H1 (cell line): ENCODE results near the gene ADARB2. TPM values are rescaled to one million over a fixed set of nuclear protein-coding genes. Genes with fewer than 3 reads are reported as not detected.

Source experiments
- TEAD4 ChIP-seq: IDR thresholded peaks from 2 replicates; pipeline ENCODE4 v1.6.1; 2012; ENCODE audit warnings: low read depth, low read length, inconsistent platforms, mixed read lengths
- polyA plus RNA-seq, 7 experiments: library from polyadenylated mRNA; depleted of rRNA in 3 of 7; stranded (reverse) in 5 of 7; unstranded in 2 of 7; fragments of >200 nt in 5 of 7; fragments of 200-250 nt in 2 of 7; gene quantifications; 1 replicate in 5 of 7; 2 replicates in 1 of 7; 4 replicates in 1 of 7; pipeline versions ENCODE4 v1.2.1 to v1.2.3, GENCODE V29; 2011 to 2013; ENCODE audit warnings: missing spikeins in 2 of 7, mixed read lengths in 2 of 7
- total RNA-seq: library from RNA; stranded (reverse); fragmentation: NEBNext Ultra II Directional; extraction: Animal tissue kit (Norgen Biotek cat#: 25700); gene quantifications from 2 replicates; pipeline ENCODE4 v1.2.1, GENCODE V29; 2021

ADARB2 gene
- total and polyA plus RNA-seq, 2 of the 8 experiments (the other 6 are each of a cell fraction or from before 2014, with no cell fraction given): 2.2 to 2.8 TPM

DNA sequence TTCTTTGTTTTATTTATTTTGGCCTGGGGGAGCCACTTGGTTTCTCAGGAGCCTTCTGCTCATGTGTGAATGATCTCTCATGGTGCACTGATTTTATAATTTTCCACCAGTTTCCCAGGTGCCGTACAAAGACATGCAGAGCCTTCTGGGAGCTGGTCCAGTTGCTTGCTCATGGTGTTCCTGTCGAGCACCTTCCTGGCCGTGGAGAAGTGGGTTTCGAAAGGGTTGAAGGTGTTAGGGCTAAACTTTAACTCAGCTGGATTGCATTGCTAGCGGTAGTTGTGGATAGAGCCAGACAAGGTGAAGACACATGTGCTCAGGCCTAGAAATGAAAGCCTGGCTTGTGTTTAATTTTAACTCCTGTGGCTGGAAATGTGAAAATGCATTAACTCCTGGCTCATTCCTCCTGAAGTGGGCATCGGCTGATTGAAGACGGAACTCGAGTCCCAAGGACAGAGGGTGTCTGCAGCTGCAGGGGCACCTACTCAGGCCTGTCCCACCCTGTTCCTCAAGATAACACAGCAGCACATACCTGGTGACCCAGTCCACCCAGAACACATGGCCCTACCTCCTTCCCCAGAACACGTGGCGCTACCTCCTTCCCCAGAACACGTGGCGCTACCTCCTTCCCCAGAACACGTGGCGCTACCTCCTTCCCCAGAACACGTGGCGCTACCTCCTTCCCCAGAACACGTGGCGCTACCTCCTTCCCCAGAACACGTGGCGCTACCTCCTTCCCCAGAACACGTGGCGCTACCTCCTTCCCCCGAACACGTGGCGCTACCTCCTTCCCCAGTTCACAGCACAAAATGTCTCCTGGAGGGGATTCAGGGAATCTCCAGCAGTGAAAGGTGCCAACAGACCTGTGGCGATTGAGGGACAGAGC is 547.9 kb downstream of the ADARB2 start (continued):
- no peak for TF ChIP-seq TEAD4
- TF ChIP-seq, all 59 proteins: peak for 0
